Fibroblast of upper back skin (primary cell): ENCODE results near the gene STRN4.
"Not testable (repeated sequence)": the region's sequence is repeated elsewhere in the genome, so short reads cannot be mapped to it uniquely, and the experiment has no call there.

Source experiments
- DNase-seq: peaks from one replicate; pipeline ENCODE4 v3.0.0-alpha.2; 2013

The STRN4 gene

GRCh38 chr19:46773018-46773399 lies 26.8 kb upstream of the STRN4 start:
- DNase-seq: no peak

- peak; percentile 36 for DNase-seq
Observed at GRCh38 chr19:46772170-46773017, 26.1 kb upstream of the STRN4 start.

- DNase-seq: not testable (repeated sequence)
Observed at GRCh38 chr19:46768746-46769145, 22.5 kb upstream of the STRN4 start.

- peak; percentile 35 for DNase-seq
Observed at GRCh38 chr19:46766569-46767317, 20.5 kb upstream of the STRN4 start.

- DNase-seq: no peak
Observed at GRCh38 chr19:46764817-46765291, 18.6 kb upstream of the STRN4 start.

GRCh38 chr19:46762245-46762890 lies 16.1 kb upstream of the STRN4 start:
- no peak for DNase-seq

- DNase-seq: peak; percentile 75
Observed at GRCh38 chr19:46761418-46761831, 15.2 kb upstream of the STRN4 start.

GRCh38 chr19:46760897-46761296 lies 14.6 kb upstream of the STRN4 start:
- peak; percentile 45 for DNase-seq

- DNase-seq: no peak
Observed at GRCh38 chr19:46760363-46760762, 14.1 kb upstream of the STRN4 start.

GRCh38 chr19:46759817-46760333 lies 13.6 kb upstream of the STRN4 start:
- peak; percentile 99 for DNase-seq

- no peak for DNase-seq
Observed at GRCh38 chr19:46759206-46759605, 13.0 kb upstream of the STRN4 start.

GRCh38 chr19:46756544-46756888 lies 10.3 kb upstream of the STRN4 start:
- DNase-seq: no peak

GRCh38 chr19:46755853-46756543 lies 9.7 kb upstream of the STRN4 start:
- DNase-seq: no peak

- DNase-seq: peak; percentile 59
Observed at GRCh38 chr19:46755077-46755852, 9.0 kb upstream of the STRN4 start.

GRCh38 chr19:46753420-46754155 lies 7.3 kb upstream of the STRN4 start:
- DNase-seq: peak; percentile 28

- peak; percentile 48 for DNase-seq
Observed at GRCh38 chr19:46748325-46749109, 2.3 kb upstream of the STRN4 start.

- DNase-seq: no peak
Observed at GRCh38 chr19:46745521-46746280, 549 bp downstream of the STRN4 start, which contains the start of gene FKRP. Gene FKRP, plus strand, starts transcription at chr19:46746057. Its CDS starts 9,394 bp downstream, at chr19:46755451.

GRCh38 chr19:46745030-46745429 lies 1.2 kb downstream of the STRN4 start:
- DNase-seq: no peak

GRCh38 chr19:46744005-46744691 lies 2.1 kb downstream of the STRN4 start:
- DNase-seq: no peak
